IPS-NIHi7 (cell line): ENCODE results near the gene FRMD6.

ENCODE experiments used
- DNase-seq: peaks from one replicate; pipeline ENCODE4 v3.0.0; 2012; ENCODE audit warnings: mixed read lengths; ENCODE audit errors: extremely low spot score

The FRMD6 gene

GRCh38 chr14:51651388-51652167, at the start of gene FRMD6:
TSS of gene FRMD6 (plus strand) at chr14:51651910. CDS start at chr14:51689837, 37,927 bp downstream.
- peak; percentile 86 for DNase-seq

GRCh38 chr14:51602310-51602709, 49.4 kb upstream of the FRMD6 start:
- DNase-seq = no peak

DNA sequence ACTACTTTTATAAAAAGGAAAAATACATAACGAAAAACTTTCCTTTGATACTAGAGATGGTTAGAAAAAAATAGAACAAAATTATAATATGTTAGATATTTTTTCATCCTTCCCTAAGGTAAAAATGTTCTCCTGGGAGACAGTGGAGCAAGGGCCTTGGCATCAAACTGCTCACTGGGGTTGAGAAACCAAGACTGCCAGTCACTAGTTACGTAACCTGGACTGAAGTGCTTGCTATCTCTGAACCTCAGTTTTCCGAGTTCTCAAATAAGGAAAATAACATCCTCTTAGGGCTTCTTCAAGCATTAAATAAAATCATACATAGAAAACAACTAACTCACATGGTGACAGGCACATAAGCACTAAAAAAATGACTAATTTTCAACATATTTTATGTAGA, 48.2 kb upstream of the FRMD6 start:
- no peak for DNase-seq

GRCh38 chr14:51604073-51604472, 47.6 kb upstream of the FRMD6 start:
- DNase-seq = no peak

DNA sequence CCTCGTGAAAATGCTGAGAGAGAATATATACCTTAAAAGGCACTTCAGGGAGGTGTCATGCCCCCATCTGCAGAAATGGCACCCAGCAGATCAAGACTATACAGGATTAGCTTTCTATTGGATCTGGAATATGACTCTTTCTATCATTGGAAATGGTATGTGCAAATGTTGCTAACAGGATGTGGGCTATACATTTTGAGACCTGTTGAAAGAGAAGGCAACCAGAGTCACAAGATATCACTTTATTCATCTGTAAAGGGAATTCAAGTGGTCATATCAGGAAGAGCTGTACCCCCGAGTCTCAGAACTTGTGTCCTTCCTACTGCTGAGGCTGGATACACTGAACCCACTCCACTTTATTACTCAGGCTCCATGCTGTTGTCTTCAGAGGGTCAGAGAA, 46.1 kb upstream of the FRMD6 start:
- no peak for DNase-seq

GRCh38 chr14:51607711-51608110, 44.0 kb upstream of the FRMD6 start:
- no peak for DNase-seq

DNA sequence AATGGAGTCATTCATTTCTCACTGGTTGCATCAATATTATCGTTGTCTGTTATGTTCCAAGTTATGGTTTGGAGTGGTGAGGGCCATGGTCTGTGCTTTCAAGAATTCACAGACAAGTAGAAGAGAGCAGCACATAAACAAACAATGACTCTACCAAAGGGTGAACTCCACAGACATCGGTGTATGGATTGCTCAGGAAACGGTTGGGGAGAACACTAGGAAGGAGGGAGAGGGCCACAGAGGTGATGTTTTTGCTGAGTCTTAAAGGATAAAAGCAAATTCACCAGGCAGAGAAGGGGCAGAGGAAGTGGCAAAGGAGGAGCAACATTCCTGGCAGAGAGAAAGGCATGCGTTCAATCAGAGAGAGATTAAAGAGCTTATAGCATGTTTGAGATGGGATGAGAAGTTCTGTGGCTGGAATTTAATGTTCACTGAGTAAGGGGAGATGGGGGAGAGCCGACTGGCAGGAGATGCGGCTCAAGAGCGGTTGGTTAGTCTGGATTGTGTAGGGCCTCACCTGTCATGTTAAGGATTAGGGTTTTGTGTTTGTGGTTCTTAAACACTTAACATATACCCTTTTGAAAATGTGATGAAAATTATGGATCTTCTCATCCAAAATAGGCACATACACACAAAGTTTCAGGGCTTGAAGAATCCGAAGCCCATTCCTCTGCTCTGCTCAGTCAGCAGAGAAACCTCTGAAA, 42.3 kb upstream of the FRMD6 start:
- DNase-seq = no peak

GRCh38 chr14:51609955-51610283, 41.8 kb upstream of the FRMD6 start:
- no peak for DNase-seq

GRCh38 chr14:51610771-51611170, 40.9 kb upstream of the FRMD6 start:
- no peak for DNase-seq

- no peak for DNase-seq
These were observed 39.3 kb upstream of the FRMD6 start for GRCh38 chr14:51612449-51612848.

DNA sequence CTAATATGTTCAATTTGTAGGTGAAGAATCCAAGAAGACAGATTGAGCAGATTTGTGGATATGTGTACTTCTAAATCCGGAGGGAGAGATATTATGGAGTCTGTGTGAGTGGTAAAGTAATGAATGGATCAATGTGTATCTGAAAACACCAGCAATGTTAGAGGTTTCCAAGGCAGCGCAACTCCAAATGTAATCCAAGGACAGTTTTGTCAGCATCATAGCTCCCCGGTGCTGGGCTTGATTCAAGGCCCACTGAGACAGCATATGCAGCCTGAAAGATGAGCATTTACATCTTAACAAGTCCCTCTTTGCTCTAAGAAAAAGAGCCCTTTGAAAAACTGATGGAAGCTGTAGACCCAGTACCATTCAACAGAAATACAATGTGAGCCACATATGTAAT, 38.3 kb upstream of the FRMD6 start:
- DNase-seq = no peak

DNA sequence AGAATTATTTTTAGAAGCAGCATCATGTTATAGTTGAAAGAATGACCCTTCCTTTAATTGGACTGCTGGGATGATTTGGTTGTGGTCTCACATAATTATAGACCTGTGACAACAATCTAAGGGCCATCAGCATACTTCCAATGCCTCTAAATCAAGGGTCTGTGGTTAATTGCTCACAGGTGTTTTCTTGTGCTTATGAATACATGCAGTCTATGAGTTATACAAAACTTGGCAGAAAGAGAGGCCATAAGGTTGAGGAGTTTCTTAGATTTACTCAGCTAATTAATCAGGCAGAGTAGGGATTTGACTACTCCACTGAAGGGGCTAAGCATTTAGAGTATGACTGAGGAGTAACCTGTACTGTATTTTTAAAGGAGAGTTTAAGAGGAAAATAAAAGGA, 37.0 kb upstream of the FRMD6 start:
- no peak for DNase-seq

- DNase-seq = no peak
These were observed 35.5 kb upstream of the FRMD6 start for GRCh38 chr14:51616256-51616655.

DNA sequence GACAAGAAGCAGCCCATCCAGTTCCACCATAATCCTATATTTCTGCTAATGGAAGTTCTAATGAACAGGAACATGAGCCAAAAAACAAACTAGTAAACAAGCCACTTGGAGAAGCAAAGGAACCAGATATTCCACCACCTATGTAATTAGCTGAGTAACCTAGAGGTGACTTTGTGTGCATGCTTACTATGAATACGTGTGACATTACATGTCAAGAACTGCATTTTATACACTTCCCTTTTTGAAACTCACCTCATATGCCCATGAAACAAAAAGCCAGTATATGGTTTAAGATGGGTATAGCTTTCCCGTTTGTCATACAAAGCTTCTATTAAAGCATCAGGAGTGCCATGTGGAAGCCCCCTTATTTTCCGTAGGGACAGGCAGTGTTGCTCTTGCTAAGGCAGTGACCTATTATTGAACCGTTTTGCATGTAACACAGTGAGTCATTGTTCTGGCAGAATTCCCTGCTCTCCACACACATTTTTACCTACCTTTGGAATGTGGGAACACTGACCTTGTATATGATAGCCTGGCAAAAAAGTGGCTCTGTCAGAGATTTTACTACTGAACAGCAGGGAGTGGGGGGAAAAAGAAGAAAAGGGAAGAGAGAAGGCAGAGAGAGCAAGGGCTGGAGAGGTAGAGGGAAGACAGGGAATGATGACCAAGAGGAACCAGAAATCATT, 34.8 kb upstream of the FRMD6 start:
- DNase-seq = no peak

DNA sequence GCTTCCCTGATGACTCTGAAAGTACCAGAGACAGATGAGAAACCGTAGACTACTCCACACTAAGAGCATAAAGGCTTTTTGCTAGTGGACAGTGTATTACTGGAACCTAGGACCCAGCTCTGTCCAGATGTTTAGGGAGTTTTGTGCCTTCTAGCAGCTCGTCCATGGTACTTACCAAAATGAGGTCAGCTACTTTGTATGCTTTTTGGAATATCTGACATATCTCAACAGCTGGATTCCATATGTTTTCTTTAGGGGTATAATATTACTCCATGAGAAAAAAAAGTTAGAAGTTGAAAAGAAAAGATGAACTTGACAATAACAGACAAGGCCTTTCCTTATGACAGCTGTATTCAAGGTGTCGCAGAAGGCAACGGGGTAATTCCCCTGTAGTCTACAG, 32.1 kb upstream of the FRMD6 start:
- no peak for DNase-seq

GRCh38 chr14:51620056-51620455, 31.7 kb upstream of the FRMD6 start:
- no peak for DNase-seq

GRCh38 chr14:51621654-51622053, 30.1 kb upstream of the FRMD6 start:
- no peak for DNase-seq

DNA sequence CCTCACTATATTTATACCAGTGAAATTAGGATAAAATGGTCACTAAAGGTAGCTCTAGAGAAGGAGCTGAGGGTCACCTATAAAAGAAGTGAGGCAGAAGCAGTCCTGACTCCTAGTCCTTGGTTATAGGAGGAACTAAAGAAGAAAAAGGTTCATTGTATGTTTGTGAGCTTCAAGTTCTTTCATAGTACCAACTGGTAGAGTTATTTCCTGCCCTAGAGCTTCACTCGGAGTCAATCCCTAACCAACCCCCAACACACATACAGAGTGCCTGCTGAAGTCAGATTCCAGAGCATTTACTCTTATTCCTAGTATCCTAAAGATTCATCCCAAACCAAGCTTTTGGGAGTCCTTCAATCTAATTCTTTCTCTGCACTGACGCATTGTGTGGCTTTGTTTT, 29.3 kb upstream of the FRMD6 start:
- no peak for DNase-seq

GRCh38 chr14:51624955-51625569, 26.6 kb upstream of the FRMD6 start:
- DNase-seq = no peak

DNA sequence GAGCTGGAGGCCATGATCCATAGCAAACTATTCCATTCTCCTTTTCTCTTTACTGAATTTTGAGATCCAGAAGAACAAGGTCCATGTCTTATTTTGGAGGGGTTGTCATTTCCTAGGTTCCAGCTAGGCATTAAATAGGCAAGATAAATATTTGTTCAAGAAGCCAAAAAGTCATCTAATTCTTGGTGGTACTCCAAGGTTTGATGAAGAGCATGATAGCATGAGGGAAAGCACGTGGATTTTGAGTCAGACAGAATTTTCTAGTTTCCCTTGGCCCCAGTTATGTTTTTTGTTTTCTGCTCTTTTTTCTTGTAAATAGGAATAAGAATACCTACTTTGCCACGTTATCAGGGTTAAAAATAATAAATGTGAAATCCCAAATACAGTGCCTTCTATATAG, 25.5 kb upstream of the FRMD6 start:
- DNase-seq = no peak

DNA sequence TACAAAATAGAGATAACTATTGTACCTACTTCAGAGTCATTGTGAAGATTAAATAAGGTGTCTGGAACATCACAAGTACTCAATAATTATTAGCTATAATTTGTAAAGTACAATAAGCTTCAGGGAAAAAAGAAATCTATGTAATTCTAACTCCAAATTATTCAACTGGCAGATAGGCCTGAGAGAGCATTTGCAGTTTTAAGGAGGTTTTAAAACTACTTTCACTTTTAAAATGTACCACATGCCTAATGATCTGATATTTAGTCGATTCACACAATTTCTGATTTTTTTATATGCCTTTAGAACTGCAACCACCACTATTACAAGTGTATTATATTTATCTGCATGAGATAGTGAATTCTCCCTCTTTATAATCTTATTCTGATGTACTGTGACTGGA, 24.9 kb upstream of the FRMD6 start:
- no peak for DNase-seq

GRCh38 chr14:51627313-51627712, 24.4 kb upstream of the FRMD6 start:
- no peak for DNase-seq

- DNase-seq = no peak
These were observed 23.5 kb upstream of the FRMD6 start for GRCh38 chr14:51628238-51628637.
